Measurements from ENCODE around the gene CNGA2. TPM values are rescaled to one million over a fixed set of nuclear protein-coding genes. Genes with fewer than 3 reads are reported as not detected.

CNGA2 gene
- polyA plus RNA-seq, 1 donor from 2014 or later, result not detected

DNA sequence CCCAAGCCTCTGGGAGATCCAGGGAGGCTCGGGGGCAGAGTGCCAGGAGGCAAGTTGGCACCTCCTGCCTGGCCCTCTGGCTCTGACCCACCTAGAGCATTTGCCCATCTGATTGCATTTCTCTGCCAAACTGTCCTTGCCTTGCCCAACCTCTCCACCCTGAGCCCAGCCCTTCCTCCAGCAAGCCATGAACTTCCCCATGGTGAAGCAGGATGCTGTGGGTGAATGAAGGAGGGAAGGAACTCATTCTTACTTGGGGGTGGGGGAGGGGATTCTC is 9.3 kb upstream of the CNGA2 start:
- Histone ChIP-seq H3K36me3 (ENCODE audit: insufficient read depth, low read length) (no peaks in the 10 kb centered on the region), H3K9me3 (ENCODE audit: low read length) (no peaks in the 10 kb centered on the region), H2AFZ (ENCODE audit: low read depth, low read length) (no peak overlapping the region)

GRCh38 chrX:151726751-151727150 is 7.8 kb upstream of the CNGA2 start:
- Histone ChIP-seq H3K4me2 (ENCODE audit: low read length) (no peak overlapping the region), H3K27ac (ENCODE audit: low read length) (no peak overlapping the region), H2AFZ (ENCODE audit: low read depth, low read length) (no peak overlapping the region), H4K20me1 (ENCODE audit: insufficient read depth) (no peaks in the 10 kb centered on the region), H3K4me3 (ENCODE audit: low read length) (no peak overlapping the region), H3F3A (ENCODE audit: insufficient read depth, low read length, poor library complexity, severe bottlenecking) (no peaks in the 10 kb centered on the region), H3K27me3 (ENCODE audit: insufficient read depth, low read depth, low read length) (no peaks in the 10 kb centered on the region), H3K9me2 (ENCODE audit: insufficient read depth, low read length) (no peaks in the 10 kb centered on the region), H3K9me3 (ENCODE audit: low read length) (no peaks in the 10 kb centered on the region), H3K9ac (ENCODE audit: low read length) (no peak overlapping the region), H3K36me3 (ENCODE audit: insufficient read depth, low read length) (no peaks in the 10 kb centered on the region), H3K79me2 (replicated peaks; ENCODE audit: insufficient read depth, low read length) (no peaks in the 10 kb centered on the region)
- TF ChIP-seq CTCF (IDR thresholded peaks at IDR 0.05; ENCODE audit: poor library complexity, severe bottlenecking) (no peak), REST (IDR thresholded peaks at IDR 0.05; ENCODE audit: borderline replicate concordance) (no peak), SMC3 (conservative IDR thresholded peaks at IDR 0.05; ENCODE audit: poor library complexity) (no peak), MXI1 (conservative IDR thresholded peaks at IDR 0.05; ENCODE audit: poor library complexity, severe bottlenecking) (no peak), RAD21 (conservative IDR thresholded peaks at IDR 0.05) (no peak), TAF1 (IDR thresholded peaks at IDR 0.05; ENCODE audit: low read depth) (no peak), POLR2AphosphoS5 (IDR thresholded peaks at IDR 0.05) (no peak), EP300 (conservative IDR thresholded peaks at IDR 0.05; ENCODE audit: poor library complexity, severe bottlenecking) (no peak)

More for the DNA sequence above, 9.3 kb upstream of the CNGA2 start:
- Histone ChIP-seq H3K27ac (ENCODE audit: low read length) (no peak overlapping the region), H3K4me2 (ENCODE audit: low read length) (no peak overlapping the region), H3K9ac (ENCODE audit: low read length) (no peak overlapping the region), H3K27me3 (ENCODE audit: insufficient read depth, low read depth, low read length) (no peaks in the 10 kb centered on the region), H4K20me1 (ENCODE audit: insufficient read depth) (no peaks in the 10 kb centered on the region), H3F3A (ENCODE audit: insufficient read depth, low read length, poor library complexity, severe bottlenecking) (no peaks in the 10 kb centered on the region), H3K79me2 (replicated peaks; ENCODE audit: insufficient read depth, low read length) (no peaks in the 10 kb centered on the region), H3K9me2 (ENCODE audit: insufficient read depth, low read length) (no peaks in the 10 kb centered on the region), H3K4me3 (ENCODE audit: low read length) (no peak overlapping the region)
- TF ChIP-seq EP300 (conservative IDR thresholded peaks at IDR 0.05; ENCODE audit: poor library complexity, severe bottlenecking) (no peak), EZH2 (IDR thresholded peaks at IDR 0.05; ENCODE audit: borderline replicate concordance, insufficient read depth, low read length, poor library complexity, severe bottlenecking) (no peak), POLR2AphosphoS5 (IDR thresholded peaks at IDR 0.05) (no peak), REST (IDR thresholded peaks at IDR 0.05; ENCODE audit: borderline replicate concordance) (no peak), MXI1 (conservative IDR thresholded peaks at IDR 0.05; ENCODE audit: poor library complexity, severe bottlenecking) (no peak), TAF1 (IDR thresholded peaks at IDR 0.05; ENCODE audit: low read depth) (no peak), SMC3 (conservative IDR thresholded peaks at IDR 0.05; ENCODE audit: poor library complexity) (no peak), CTCF (IDR thresholded peaks at IDR 0.05; ENCODE audit: poor library complexity, severe bottlenecking) (no peak), RAD21 (conservative IDR thresholded peaks at IDR 0.05) (no peak)
